22Rv1 (cell line): ENCODE data around the gene AKAP12.

Source experiments
- H3K27ac ChIP-seq: fragments of 450-650 bp; 2 replicates; pipeline ENCODE4 v1.5.1; 2017
- CTCF ChIP-seq: fragments of 450-650 bp; IDR thresholded peaks from 2 replicates; pipeline ENCODE4 v1.5.1; 2017; ENCODE audit warnings: mild to moderate bottlenecking
- ZFX ChIP-seq: fragments of 450-650 bp; IDR thresholded peaks from 2 replicates; pipeline ENCODE4 v1.6.1; 2017; ENCODE audit warnings: antibody characterized with exemption, borderline replicate concordance

Gene AKAP12

GRCh38 chr6:151299011-151299410, 59.2 kb downstream of the AKAP12 start:
- no peak for TF ChIP-seq ZFX
- no peak for TF ChIP-seq CTCF
- no peak overlapping the region for H3K27ac ChIP-seq

- TF ChIP-seq CTCF (no peak), ZFX (no peak)
- no peak overlapping the region for H3K27ac ChIP-seq
Measured at GRCh38 chr6:151300267-151300991, 60.7 kb downstream of the AKAP12 start.

GRCh38 chr6:151301547-151301946, 61.8 kb downstream of the AKAP12 start:
- TF ChIP-seq CTCF (no peak), ZFX (no peak)
- no peak overlapping the region for H3K27ac ChIP-seq

GRCh38 chr6:151303231-151303630, 63.5 kb downstream of the AKAP12 start:
- no peak overlapping the region for H3K27ac ChIP-seq
- TF ChIP-seq ZFX (no peak), CTCF (no peak)

- no peak for TF ChIP-seq CTCF
- no peak for TF ChIP-seq ZFX
- H3K27ac ChIP-seq = no peak overlapping the region
Measured at GRCh38 chr6:151306269-151306783, 66.6 kb downstream of the AKAP12 start.

GRCh38 chr6:151307501-151307900, 67.7 kb downstream of the AKAP12 start:
- H3K27ac ChIP-seq = no peak overlapping the region
- TF ChIP-seq ZFX (no peak), CTCF (no peak)

- no peak overlapping the region for H3K27ac ChIP-seq
- no peak for TF ChIP-seq ZFX
- TF ChIP-seq CTCF = no peak
Measured at GRCh38 chr6:151309619-151310018, 69.9 kb downstream of the AKAP12 start.
